ENCODE data around the gene SPOP.
"Not testable (repeated sequence)": the region's sequence is repeated elsewhere in the genome, so short reads cannot be mapped to it uniquely, and the experiment has no call there.

SPOP gene

GRCh38 chr17:49554694-49555494 lies 123.0 kb downstream of the SPOP start:
- no peak overlapping the region for H3K4me3 ChIP-seq (ENCODE audit: low read depth, low read length)
- TF ChIP-seq, protein P1, sequence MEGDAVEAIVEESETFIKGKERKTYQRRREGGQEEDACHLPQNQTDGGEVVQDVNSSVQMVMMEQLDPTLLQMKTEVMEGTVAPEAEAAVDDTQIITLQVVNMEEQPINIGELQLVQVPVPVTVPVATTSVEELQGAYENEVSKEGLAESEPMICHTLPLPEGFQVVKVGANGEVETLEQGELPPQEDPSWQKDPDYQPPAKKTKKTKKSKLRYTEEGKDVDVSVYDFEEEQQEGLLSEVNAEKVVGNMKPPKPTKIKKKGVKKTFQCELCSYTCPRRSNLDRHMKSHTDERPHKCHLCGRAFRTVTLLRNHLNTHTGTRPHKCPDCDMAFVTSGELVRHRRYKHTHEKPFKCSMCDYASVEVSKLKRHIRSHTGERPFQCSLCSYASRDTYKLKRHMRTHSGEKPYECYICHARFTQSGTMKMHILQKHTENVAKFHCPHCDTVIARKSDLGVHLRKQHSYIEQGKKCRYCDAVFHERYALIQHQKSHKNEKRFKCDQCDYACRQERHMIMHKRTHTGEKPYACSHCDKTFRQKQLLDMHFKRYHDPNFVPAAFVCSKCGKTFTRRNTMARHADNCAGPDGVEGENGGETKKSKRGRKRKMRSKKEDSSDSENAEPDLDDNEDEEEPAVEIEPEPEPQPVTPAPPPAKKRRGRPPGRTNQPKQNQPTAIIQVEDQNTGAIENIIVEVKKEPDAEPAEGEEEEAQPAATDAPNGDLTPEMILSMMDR (conservative IDR thresholded peaks at IDR 0.05; ENCODE audit: low read depth, low read length) = no peak
- no peak for DNase-seq (ENCODE audit: low read depth)

GRCh38 chr17:49553676-49554335 lies 124.1 kb downstream of the SPOP start:
- no peak for DNase-seq (ENCODE audit: low read depth)
- H3K4me3 ChIP-seq (ENCODE audit: low read depth, low read length) = no peak overlapping the region
- TF ChIP-seq, protein P1 (conservative IDR thresholded peaks at IDR 0.05; ENCODE audit: low read depth, low read length) = no peak

DNA sequence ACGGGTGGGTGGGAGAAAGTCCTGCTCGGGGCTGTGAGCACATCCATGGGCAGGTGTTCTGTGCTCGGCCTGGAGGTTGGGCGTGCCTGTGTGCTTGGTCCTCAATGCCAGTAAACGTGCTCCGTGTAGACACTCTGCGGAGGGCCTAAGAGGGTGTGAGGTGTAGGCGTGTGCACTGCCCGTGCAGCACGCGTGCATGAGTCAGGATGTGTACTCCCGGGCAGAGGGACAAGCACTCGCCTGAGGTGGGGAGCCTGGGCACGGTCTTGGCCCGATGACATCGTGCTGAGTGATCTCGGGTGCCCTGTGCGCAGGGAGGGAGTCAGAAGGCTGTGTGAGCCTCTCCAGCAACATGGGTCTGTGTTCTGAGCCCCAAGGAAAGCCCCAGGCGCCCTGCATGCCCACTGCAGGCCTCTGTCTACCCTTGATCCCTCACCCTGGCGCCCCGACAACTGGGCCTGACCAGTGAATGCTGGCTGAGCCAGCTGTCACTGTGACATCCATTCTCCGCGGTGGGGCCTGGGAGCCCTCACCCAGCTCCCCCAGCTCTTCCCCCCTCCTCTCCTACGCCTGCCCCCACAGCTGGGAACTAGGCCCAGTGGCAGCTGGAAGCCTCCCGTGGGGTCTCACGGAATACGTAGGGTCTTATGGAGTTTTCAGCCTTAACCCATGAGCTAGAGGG lies 125.7 kb downstream of the SPOP start:
- H3K4me3 ChIP-seq (ENCODE audit: low read depth, low read length) = no peak overlapping the region
- no peak for DNase-seq (ENCODE audit: low read depth)
- TF ChIP-seq, protein P1 (conservative IDR thresholded peaks at IDR 0.05; ENCODE audit: low read depth, low read length) = no peak

GRCh38 chr17:49551221-49552069 lies 126.5 kb downstream of the SPOP start:
- TF ChIP-seq, protein P1 (conservative IDR thresholded peaks at IDR 0.05; ENCODE audit: low read depth, low read length) = no peak
- H3K4me3 ChIP-seq (ENCODE audit: low read depth, low read length) = no peak overlapping the region
- DNase-seq (ENCODE audit: low read depth) = no peak

- H3K4me3 ChIP-seq (ENCODE audit: low read depth, low read length); DNase-seq (ENCODE audit: low read depth): not testable (repeated sequence)
These were observed 127.1 kb downstream of the SPOP start for GRCh38 chr17:49550764-49551163.

- TF ChIP-seq, protein P1 (conservative IDR thresholded peaks at IDR 0.05; ENCODE audit: low read depth, low read length) = no peak
- no peak for DNase-seq (ENCODE audit: low read depth)
- H3K4me3 ChIP-seq (ENCODE audit: low read depth, low read length) = no peak overlapping the region
These were observed 127.9 kb downstream of the SPOP start for GRCh38 chr17:49549691-49550678.

All from choroid plexus epithelial cell (primary cell).